HG02759 (cell line): ENCODE results near the gene TCFL5.
A peak's percentile ranks its signal among the peaks of the same experiment; 100 is the strongest.
"Not testable (repeated sequence)": the region's sequence is repeated elsewhere in the genome, so short reads cannot be mapped to it uniquely, and the experiment has no call there.

Source experiments
- ATAC-seq: cut with Tn5 transposase; IDR thresholded peaks from one replicate; pipeline ENCODE4 v1.9.1; 2021; ENCODE audit warnings: mild to moderate bottlenecking, moderate library complexity; ENCODE audit not compliant: unreplicated experiment

The TCFL5 gene

DNA sequence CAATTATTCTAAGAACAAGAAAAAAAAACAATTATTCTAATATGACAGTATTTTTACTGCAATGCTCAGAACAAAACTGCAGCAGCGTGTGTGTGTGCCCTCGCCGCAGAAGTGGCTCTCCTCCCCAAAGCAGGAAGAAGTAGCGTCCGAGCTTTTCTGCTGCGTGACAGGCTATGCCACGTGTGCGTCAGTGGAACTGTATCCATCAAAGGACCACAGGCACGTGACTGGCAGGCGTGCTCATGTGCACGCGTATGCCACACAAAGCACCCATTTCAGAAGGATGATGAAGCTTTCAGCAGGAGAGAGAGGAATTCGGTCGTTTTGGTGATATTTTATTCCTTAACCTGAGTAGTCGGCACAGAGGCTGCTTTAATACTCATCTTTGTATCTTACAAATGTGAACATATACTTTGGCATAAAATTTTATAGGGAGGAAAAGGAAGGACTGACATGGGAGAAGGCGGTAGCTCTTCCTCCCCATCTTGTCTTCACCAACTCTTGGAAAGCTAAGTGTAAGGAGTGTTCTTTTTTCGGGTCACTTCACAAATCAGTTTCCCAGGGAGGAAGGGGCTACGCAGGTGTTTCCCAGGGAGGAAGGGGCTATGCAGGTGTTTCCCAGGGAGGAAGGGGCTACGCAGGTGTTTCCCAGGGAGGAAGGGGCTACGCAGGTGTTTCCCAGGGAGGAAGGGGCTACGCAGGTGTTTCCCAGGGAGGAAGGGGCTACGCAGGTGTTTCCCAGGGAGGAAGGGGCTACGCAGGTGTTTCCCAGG lies 3.4 kb downstream of the TCFL5 start:
- no peak for ATAC-seq

DNA sequence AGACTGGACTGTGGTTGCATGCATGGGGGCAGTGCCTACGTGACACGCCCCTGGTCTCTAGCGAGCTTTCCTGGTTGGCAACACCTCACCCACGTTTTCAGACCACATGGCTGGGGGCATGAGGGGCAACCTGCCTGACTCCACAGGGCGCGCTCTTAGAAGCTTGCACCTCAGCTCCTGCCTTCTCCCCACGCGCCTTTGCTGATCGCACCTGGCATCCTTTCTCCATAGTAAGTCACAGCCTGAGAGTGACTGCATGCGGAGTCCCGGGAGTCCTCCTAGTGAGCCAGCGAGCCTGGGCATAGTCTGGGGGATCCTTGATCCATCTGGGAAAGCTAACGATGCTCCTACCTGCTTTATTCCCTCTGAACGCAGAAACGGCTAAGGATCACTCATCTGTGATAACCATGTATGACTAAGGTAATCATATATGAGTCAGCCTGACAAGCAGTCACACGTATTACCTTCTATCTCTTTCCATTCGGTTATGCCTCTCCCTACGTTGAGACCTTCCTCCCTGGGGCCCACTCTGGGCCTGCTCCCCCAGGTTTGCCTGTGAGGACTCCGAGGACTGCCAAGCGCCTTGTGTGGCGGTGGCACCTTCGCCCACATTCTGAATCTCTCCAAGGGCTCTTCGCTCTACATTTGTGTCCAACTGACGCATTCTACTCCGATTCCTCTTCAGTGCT lies 4.5 kb downstream of the TCFL5 start:
- no peak for ATAC-seq

DNA sequence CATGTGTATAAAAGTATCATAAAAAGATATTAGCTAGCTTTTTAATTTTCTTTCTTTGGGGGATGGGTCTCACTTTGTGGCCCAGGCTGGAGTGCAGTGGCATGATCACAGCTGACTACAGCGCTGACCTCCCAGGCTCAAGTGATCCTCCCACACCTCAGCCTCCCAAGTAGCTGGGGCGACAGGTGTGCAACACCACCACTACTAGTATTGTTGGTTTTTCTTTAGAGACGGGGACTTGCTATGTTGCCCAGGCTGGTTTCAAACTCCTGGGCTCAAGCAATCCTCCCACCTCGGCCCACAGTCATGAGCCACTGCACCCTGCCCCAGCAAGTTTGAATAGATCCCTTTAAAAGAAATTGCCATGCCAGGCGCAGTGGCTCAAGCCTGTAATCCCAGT lies 6.5 kb downstream of the TCFL5 start:
- ATAC-seq: no peak

DNA sequence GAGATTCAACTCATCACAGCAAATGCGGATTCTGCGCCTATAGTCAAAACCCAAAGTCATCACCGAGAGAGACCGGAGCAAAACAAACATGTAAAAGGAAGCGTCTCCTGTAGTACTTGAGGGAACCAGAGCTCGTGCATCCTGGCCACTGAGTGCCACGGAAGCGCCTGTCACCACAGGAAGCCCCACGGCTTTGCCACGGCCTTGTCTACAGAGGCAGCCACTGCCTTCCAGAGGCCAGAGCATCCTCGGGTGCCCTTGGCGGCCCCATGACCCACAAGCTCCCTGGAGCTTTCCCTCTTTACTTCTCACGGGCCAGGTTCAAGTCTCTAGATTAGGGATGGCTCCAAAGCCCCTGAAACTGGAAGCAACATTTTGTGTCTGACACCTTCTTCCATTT lies 7.5 kb downstream of the TCFL5 start:
- ATAC-seq: no peak

DNA sequence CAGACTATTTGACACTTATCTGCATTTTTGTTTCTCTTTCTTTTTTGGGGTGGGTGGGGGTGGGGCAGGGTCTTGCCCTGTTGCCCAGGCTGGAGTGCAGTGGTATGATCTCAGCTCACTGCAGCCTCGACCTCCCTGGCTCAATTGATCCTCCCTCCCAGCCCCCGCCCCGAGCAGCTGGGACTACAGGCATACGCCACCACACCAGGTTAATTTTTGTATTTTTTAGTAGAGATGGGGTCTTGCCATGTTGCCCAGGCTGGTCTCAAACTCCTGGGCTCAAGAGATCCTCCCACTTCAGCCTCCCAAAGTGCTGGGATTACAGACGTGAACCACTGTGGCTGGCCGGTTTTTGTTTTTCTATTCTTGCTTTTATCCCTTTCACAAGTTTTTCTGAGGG lies 8.3 kb downstream of the TCFL5 start:
- not testable (repeated sequence) for ATAC-seq

DNA sequence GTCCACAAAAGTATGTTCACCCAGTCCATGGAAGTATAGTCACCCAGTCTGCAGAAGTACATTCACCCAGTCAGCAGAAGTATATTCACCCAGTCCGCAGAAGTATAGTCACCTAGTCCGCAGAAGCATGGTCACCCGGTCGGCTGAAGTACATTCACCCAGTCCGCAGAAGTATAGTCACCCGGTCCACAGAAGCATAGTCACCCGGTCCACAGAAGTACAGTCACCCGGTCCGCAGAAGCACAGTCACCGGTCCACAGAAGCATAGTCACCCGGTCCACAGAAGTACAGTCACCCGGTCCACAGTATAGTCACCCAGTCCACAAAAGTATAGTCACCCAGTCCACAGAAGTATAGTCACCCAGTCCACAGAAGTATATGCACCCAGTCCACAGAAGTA lies 8.8 kb downstream of the TCFL5 start:
- no peak for ATAC-seq

DNA sequence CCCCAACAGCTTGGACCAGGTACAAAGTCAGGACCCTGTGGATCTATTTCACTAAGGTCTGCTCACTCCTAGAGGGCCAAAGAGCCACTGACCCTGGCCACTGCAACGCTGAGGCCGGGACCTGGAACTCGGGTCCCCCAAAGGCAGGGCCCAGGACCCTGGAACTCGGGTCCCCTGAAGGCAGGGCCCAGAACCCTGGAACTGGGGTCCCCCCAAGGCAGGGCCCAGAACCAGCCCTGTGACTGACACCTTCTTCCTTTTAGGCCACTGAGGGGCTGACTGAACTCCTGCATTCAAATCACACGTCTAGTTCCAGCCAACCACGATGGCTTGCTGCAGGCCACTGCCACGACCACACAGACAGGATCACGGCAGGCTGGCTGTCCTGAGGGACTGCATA lies 9.4 kb downstream of the TCFL5 start:
- no peak for ATAC-seq

DNA sequence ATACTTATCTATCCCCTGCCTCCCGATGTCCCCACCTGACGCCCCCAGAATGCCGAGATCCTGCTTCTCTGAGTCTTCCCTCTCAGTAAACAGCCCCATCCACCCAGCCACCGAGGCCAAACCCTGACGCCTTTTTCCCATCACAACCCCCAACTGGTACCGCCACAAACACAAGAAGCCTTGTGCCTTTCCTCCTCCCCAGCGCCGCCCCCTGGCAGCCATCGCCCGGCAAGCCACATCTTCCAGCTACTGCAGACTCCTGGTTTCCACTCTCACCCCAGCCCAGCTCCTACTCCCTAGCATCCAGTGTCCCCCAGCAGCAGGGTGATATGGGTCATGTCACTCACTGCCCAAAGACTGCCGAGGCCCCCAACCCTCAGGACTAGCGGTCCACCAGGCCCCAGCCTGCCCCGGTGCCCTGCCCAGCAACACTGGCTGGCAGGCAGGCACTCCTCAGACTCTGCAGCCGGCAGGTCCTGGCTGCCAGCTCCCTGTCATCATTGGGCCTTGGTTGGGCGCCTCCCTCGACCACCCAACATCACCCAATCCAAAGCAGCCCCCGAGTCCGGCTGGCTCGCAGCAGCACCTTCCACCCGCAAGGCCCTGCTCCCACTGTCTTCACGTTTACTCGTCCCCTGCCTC lies 11.2 kb downstream of the TCFL5 start:
- ATAC-seq: no peak

DNA sequence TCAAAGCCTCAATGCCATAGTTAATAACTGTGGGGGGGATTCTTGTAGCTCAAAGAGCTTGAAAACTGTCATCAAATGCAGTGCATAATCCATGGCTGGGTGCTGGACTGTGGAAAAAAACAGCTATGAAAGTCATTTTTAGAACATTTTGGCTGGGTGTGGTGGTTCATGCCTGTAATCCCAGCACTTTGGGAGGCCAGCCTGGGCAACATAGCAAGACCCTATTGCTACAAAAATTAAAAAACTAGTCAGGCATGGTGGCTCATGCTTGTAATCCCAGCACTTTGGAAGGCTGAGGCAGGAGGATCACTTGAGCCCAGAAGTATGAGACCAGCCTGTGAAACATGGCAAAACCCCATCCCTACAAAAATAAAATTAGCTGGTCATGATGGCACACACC lies 12.2 kb downstream of the TCFL5 start:
- no peak for ATAC-seq

DNA sequence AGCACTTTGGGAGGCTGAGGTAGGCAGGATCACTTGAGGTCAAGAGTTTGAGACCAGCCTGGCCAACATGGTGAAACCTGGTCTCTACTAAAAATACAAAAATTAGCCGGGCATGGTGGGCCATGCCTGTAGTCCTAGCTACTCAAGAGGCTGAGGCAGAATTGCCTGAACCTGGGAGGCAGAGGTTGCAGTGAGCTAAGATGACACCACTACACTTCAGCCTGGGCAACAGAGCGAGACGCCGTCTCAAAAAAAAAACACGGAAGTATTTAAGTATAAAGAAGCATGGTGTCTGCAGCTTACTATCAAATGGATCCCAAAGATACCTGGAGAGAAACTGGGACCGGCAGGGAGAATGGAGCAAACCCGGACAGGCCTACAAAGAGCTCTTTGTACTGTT lies 12.7 kb downstream of the TCFL5 start:
- not testable (repeated sequence) for ATAC-seq

DNA sequence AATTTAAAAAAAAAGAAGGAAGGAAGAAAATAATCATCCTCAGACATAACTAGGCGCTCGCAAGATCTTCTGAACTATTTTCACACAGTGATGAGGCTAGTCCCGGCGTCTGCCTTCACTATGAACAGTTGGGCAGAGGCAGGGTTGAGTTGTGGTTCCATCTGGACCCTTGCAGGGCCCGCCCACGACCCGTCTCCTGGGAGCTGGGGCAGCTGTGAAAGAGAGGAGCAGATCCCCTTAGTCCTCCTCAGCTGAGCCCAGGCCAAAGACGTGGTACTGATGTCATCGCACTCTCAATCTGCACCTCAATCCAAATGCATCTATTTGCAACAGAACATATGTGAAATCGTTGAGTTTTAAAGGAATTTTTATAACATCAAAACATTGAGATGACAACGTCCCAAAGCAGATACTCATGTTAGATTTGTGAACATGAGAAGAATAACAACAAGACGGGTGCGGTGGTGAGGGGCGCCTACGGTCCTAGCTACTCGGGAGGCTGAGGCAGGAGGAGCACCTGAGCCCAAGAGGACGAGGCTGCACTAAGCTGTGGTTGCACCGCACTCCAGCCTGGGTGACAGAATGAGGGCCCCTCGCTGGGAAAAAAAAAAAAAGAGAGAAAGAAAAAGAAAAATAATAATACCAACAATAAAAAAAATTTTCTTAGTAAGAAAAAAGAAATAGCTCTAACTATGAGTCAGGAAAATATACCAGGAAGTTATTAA lies 15.3 kb downstream of the TCFL5 start:
- no peak for ATAC-seq

DNA sequence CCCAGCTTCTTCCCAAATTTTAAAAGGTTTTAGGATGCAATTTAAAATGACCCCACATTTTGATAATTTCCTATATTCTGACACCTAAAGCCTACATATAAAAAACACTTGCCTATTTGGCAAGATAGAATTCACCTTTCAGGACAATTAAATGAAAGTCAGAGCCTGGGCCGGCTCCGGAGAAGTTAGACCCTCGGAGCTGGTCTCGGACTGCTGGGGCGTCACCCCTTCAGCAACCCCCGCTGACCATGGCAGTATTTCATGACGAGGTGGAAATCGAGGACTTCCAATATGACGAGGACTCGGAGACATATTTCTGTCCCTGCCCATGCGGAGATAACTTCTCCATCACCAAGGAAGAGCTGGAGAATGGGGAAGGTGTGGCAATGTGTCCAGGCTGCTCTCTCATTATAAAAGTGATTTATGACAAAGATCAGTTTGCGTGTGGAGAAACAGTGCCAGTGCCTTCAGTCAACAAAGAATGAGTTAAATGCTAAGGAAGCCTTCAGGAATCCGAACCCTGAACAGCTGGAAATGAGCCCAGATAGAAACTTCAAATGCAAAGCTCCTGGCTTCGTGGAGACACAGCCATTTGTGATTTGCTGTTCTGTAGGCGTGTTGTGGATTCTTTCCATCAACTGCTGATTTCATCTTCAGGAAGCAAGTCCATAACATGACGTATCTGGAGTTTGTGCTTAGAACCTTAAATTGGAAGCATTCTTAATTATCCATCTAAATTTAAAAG lies 16.0 kb downstream of the TCFL5 start:
- ATAC-seq: no peak

DNA sequence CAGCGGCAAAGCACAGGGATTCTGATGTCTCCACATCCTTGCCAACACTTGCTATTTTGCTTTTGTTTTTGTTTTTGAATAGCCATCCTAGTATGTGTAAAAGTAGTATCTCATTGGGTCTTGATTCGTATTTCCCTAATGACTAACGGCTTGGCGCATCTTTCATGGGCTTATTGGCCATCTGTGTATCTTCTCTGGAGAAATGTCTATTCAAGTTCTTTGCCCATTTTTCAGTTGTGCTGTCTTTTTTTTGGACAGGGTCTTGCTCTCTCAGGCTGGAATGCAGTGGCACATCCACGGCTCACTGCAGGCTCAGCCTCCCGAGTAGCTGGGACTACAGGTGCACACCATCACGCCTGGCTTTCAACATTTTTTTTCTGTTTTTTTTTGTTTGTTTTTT lies 17.4 kb downstream of the TCFL5 start:
- ATAC-seq: no peak

DNA sequence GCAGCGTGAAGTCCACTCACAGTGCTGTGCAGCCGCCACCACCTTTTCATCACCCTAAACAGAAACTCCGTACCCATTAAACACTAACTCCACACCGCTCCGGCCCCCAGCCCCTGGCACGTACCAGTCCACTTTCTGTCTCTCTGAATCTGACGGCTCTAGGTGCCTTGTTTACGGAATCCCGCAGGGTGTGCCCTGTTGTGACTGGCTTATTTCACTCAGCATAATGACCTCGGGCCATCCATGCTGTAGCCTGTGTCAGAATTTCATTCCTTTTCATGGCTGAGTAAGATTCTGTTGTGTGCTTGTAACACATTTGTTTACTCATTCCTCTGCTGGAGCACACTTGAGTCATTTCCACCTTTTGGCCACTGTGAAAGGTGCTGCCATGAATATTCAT lies 18.0 kb downstream of the TCFL5 start:
- ATAC-seq: no peak

DNA sequence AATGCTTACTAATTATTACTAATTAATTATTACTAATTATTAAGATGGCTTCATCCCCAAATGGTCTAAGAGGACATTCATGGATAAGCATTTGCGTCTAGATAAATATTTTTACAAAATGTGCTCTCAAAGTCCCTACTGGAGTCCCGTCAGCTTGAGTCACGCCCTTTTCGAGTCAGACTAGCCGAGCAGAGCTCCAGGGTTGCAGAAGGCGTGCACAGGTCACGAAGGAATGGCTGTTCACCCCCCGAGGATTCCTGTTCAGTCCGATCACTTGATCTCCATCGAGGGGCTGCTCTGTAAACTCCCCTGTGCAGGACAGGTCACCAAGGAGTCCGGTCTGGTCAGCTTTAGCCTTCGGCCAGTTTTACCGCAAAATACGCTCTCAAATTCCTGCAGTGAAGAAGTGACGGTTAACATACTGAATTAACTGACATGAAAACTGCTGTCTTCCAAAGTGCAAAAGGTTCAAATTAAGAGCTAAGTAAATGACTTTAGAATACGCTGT lies 19.9 kb downstream of the TCFL5 start:
- no peak for ATAC-seq

DNA sequence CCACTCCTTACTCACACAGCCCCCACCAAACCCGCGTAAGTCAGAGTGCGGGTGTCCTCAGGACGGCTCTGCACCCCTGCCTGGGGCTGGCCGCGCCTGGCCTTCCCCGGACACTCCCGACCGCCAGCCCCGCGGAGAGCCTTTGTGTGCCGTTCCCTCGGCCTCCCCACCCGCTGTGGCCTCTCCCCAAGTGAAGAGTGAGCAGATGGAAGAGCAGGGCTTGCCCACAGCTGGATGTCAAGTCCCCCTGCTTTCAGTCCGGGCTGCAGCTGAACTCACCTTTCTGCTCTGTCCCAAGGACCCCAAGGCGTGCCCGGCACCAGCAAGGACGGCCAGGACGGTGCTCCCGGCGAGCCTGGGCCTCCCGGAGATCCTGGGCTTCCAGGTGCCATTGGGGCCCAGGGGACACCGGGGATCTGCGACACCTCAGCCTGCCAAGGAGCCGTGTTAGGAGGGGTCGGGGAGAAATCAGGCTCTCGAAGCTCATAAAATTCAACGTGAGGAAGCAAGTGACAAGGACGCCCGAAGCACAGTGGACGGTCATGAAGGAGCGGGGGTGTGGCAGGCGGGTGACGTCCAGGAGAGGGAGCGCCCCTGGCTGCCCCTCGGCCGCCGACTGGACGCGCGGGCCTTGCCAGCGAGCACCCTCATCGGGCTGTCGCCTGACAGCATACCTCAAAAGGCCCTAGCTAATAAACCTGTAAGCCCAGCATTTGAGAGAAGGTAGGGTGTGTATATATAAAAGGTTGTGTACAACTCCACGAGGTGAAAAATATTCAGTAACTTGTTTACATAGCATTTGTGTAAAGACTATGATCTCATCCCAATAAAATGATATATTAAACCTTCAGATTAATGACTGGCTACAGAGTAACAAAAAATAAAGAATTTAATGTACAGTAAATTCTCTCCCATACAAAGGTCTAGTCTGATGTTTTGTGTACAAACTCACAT lies 21.1 kb downstream of the TCFL5 start:
- ATAC-seq: no peak

DNA sequence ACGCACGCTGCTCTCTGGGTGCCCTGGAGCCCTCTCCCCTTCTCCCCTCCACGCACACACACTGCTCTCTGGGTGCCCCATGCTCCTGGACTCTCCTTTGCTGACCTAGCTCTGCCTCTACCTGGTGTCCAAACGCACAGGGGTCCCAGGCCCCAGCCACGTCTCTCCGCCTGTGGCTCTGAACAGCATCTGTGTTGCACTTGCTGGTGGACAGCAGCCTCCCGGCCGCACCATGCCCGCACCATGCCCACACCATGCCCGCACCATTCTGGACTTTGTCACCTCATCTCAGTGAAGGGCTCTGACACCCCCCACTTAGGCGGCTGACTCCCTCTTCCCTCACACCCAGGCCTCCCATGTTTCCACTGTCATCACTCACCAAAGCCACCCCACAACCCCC lies 21.8 kb downstream of the TCFL5 start:
- no peak for ATAC-seq

DNA sequence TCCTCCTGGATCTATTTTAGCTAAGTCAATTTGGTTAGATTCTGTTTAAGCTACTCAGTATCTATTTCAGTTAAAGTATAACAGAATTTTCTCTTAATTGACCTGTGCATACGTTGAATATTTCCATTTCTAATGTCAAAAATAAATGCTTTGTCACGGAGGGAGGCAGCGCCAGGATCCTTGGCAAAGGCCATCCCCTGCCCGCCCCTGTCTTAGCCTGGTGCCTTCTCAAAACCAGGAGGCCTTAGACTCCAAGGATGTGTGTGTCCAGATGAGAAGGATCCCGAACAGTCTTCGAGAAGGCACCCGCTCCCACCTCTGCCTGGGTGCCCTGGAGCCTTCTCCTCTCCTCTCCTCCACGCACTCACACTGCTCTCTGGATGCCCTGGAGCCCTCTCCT lies 22.4 kb downstream of the TCFL5 start:
- ATAC-seq: no peak

DNA sequence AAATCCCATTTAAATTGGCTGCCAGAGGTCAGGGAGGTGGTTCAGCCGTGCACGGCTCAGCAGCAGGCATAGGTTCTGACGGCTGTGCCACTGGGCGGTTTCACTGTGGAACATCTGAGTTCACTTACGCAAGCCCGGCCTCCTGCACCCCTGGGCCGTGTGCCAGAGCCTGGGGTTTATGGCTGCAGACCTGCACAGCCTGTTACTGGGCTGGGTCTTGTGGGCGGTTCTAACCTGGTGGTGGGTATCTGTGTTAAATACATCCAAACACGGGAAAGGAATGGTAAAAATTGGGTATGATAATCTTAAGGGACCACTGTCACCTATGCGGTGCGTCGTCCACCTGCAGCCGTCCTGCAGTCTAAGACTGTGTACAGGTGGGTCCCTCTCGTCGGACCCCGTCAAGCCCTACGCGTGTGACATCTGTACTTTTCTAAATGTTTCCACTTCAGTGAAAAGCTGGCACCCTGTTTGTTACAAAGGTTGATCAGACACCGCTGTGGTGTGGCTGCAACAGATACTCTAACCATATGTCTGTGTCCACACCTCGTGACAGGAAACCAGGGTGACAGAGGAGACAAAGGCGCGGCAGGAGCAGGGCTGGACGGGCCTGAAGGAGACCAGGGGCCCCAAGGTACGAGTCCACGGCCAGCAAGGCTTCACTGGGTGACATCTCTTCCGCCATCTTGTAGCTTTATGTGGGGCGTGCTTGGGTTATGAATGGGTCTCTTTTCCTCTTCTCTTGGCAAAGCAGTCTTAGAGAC lies 23.3 kb downstream of the TCFL5 start:
- peak; percentile 60 for ATAC-seq
